Measurements from ENCODE around the gene PCDH9.

The PCDH9 gene

GRCh38 chr13:66969291-66969690 lies 260.8 kb downstream of the PCDH9 start:
- H3K9me3 Mint-ChIP-seq = no peaks in the 10 kb centered on the region
- no peak overlapping the region for H3K27ac Mint-ChIP-seq
- no peak overlapping the region for H3K4me3 Mint-ChIP-seq
- H3K4me1 Mint-ChIP-seq (ENCODE audit: low read depth) = no peaks in the 10 kb centered on the region
- no peaks in the 10 kb centered on the region for H3K27me3 Mint-ChIP-seq (ENCODE audit: low read depth)
- no peaks in the 10 kb centered on the region for H3K36me3 Mint-ChIP-seq (ENCODE audit: low read depth)

- H3K9me3 Mint-ChIP-seq = no peaks in the 10 kb centered on the region
- H3K4me3 Mint-ChIP-seq = no peak overlapping the region
- H3K27ac Mint-ChIP-seq = no peak overlapping the region
- no peaks in the 10 kb centered on the region for H3K4me1 Mint-ChIP-seq (ENCODE audit: low read depth)
- no peaks in the 10 kb centered on the region for H3K27me3 Mint-ChIP-seq (ENCODE audit: low read depth)
- no peaks in the 10 kb centered on the region for H3K36me3 Mint-ChIP-seq (ENCODE audit: low read depth)
Observed at GRCh38 chr13:66967811-66968597, 262.1 kb downstream of the PCDH9 start.

- Mint-ChIP-seq H3K4me1 (ENCODE audit: low read depth) (no peaks in the 10 kb centered on the region), H3K27me3 (ENCODE audit: low read depth) (no peaks in the 10 kb centered on the region), H3K27ac (no peak overlapping the region), H3K4me3 (no peak overlapping the region), H3K9me3 (no peaks in the 10 kb centered on the region), H3K36me3 (ENCODE audit: low read depth) (no peaks in the 10 kb centered on the region)
Observed at GRCh38 chr13:66965181-66965580, 265.0 kb downstream of the PCDH9 start.

GRCh38 chr13:66962953-66963352 lies 267.2 kb downstream of the PCDH9 start:
- Mint-ChIP-seq H3K9me3 (no peaks in the 10 kb centered on the region), H3K4me1 (ENCODE audit: low read depth) (no peaks in the 10 kb centered on the region), H3K27me3 (ENCODE audit: low read depth) (no peaks in the 10 kb centered on the region), H3K36me3 (ENCODE audit: low read depth) (no peaks in the 10 kb centered on the region), H3K27ac (no peak overlapping the region), H3K4me3 (no peak overlapping the region)

- H3K4me1 Mint-ChIP-seq (ENCODE audit: low read depth) = no peaks in the 10 kb centered on the region
- no peaks in the 10 kb centered on the region for H3K9me3 Mint-ChIP-seq
- no peak overlapping the region for H3K27ac Mint-ChIP-seq
- H3K4me3 Mint-ChIP-seq = no peak overlapping the region
- no peaks in the 10 kb centered on the region for H3K27me3 Mint-ChIP-seq (ENCODE audit: low read depth)
- H3K36me3 Mint-ChIP-seq (ENCODE audit: low read depth) = no peaks in the 10 kb centered on the region
Observed at GRCh38 chr13:66958611-66959010, 271.5 kb downstream of the PCDH9 start.

- no peaks in the 10 kb centered on the region for H3K36me3 Mint-ChIP-seq (ENCODE audit: low read depth)
- no peaks in the 10 kb centered on the region for H3K27me3 Mint-ChIP-seq (ENCODE audit: low read depth)
- no peaks in the 10 kb centered on the region for H3K4me1 Mint-ChIP-seq (ENCODE audit: low read depth)
- no peaks in the 10 kb centered on the region for H3K9me3 Mint-ChIP-seq
- no peak overlapping the region for H3K4me3 Mint-ChIP-seq
- no peak overlapping the region for H3K27ac Mint-ChIP-seq
Observed at GRCh38 chr13:66952507-66952906, 277.6 kb downstream of the PCDH9 start.

GRCh38 chr13:66951426-66951825 lies 278.7 kb downstream of the PCDH9 start:
- H3K36me3 Mint-ChIP-seq (ENCODE audit: low read depth) = no peaks in the 10 kb centered on the region

GRCh38 chr13:66950666-66951065 lies 279.5 kb downstream of the PCDH9 start:
- Mint-ChIP-seq H3K9me3 (no peaks in the 10 kb centered on the region), H3K27me3 (ENCODE audit: low read depth) (no peaks in the 10 kb centered on the region), H3K4me1 (ENCODE audit: low read depth) (no peaks in the 10 kb centered on the region), H3K4me3 (no peak overlapping the region), H3K27ac (no peak overlapping the region), H3K36me3 (ENCODE audit: low read depth) (no peaks in the 10 kb centered on the region)

More at GRCh38 chr13:66951426-66951825, 278.7 kb downstream of the PCDH9 start:
- Mint-ChIP-seq H3K27me3 (ENCODE audit: low read depth) (no peaks in the 10 kb centered on the region), H3K9me3 (no peaks in the 10 kb centered on the region), H3K27ac (no peak overlapping the region), H3K4me3 (no peak overlapping the region), H3K4me1 (ENCODE audit: low read depth) (no peaks in the 10 kb centered on the region)

GRCh38 chr13:66948910-66949309 lies 281.2 kb downstream of the PCDH9 start:
- no peak overlapping the region for H3K4me3 Mint-ChIP-seq
- no peaks in the 10 kb centered on the region for H3K36me3 Mint-ChIP-seq (ENCODE audit: low read depth)
- H3K9me3 Mint-ChIP-seq = no peaks in the 10 kb centered on the region
- no peak overlapping the region for H3K27ac Mint-ChIP-seq
- H3K4me1 Mint-ChIP-seq (ENCODE audit: low read depth) = no peaks in the 10 kb centered on the region
- H3K27me3 Mint-ChIP-seq (ENCODE audit: low read depth) = no peaks in the 10 kb centered on the region

- Mint-ChIP-seq H3K27me3 (ENCODE audit: low read depth) (no peaks in the 10 kb centered on the region), H3K36me3 (ENCODE audit: low read depth) (no peaks in the 10 kb centered on the region), H3K4me1 (ENCODE audit: low read depth) (no peaks in the 10 kb centered on the region), H3K9me3 (no peaks in the 10 kb centered on the region), H3K4me3 (no peak overlapping the region), H3K27ac (no peak overlapping the region)
Observed at GRCh38 chr13:66943530-66943929, 286.6 kb downstream of the PCDH9 start.

GRCh38 chr13:66940113-66940512 lies 290.0 kb downstream of the PCDH9 start:
- no peaks in the 10 kb centered on the region for H3K36me3 Mint-ChIP-seq (ENCODE audit: low read depth)
- no peaks in the 10 kb centered on the region for H3K4me1 Mint-ChIP-seq (ENCODE audit: low read depth)
- no peak overlapping the region for H3K4me3 Mint-ChIP-seq
- no peaks in the 10 kb centered on the region for H3K27me3 Mint-ChIP-seq (ENCODE audit: low read depth)
- H3K9me3 Mint-ChIP-seq = no peaks in the 10 kb centered on the region
- H3K27ac Mint-ChIP-seq = no peak overlapping the region

GRCh38 chr13:66937423-66937822 lies 292.7 kb downstream of the PCDH9 start:
- Mint-ChIP-seq H3K36me3 (ENCODE audit: low read depth) (no peaks in the 10 kb centered on the region), H3K4me1 (ENCODE audit: low read depth) (no peaks in the 10 kb centered on the region), H3K9me3 (no peaks in the 10 kb centered on the region), H3K4me3 (no peak overlapping the region), H3K27ac (no peak overlapping the region), H3K27me3 (ENCODE audit: low read depth) (no peaks in the 10 kb centered on the region)

- Mint-ChIP-seq H3K27ac (no peak overlapping the region), H3K27me3 (ENCODE audit: low read depth) (no peaks in the 10 kb centered on the region), H3K36me3 (ENCODE audit: low read depth) (no peaks in the 10 kb centered on the region), H3K4me1 (ENCODE audit: low read depth) (no peaks in the 10 kb centered on the region), H3K4me3 (no peak overlapping the region), H3K9me3 (no peaks in the 10 kb centered on the region)
Observed at GRCh38 chr13:66933994-66934393, 296.1 kb downstream of the PCDH9 start.

- H3K27ac Mint-ChIP-seq = no peak overlapping the region
- no peaks in the 10 kb centered on the region for H3K36me3 Mint-ChIP-seq (ENCODE audit: low read depth)
- no peaks in the 10 kb centered on the region for H3K27me3 Mint-ChIP-seq (ENCODE audit: low read depth)
- no peaks in the 10 kb centered on the region for H3K4me1 Mint-ChIP-seq (ENCODE audit: low read depth)
- H3K4me3 Mint-ChIP-seq = no peak overlapping the region
- H3K9me3 Mint-ChIP-seq = no peaks in the 10 kb centered on the region
Observed at GRCh38 chr13:66933527-66933926, 296.6 kb downstream of the PCDH9 start.

- H3K36me3 Mint-ChIP-seq (ENCODE audit: low read depth) = no peaks in the 10 kb centered on the region
- H3K4me3 Mint-ChIP-seq = no peak overlapping the region
- H3K9me3 Mint-ChIP-seq = no peaks in the 10 kb centered on the region
- H3K27ac Mint-ChIP-seq = no peak overlapping the region
- no peaks in the 10 kb centered on the region for H3K27me3 Mint-ChIP-seq (ENCODE audit: low read depth)
- H3K4me1 Mint-ChIP-seq (ENCODE audit: low read depth) = no peaks in the 10 kb centered on the region
Observed at GRCh38 chr13:66927562-66927961, 302.6 kb downstream of the PCDH9 start.
